Measurements from ENCODE around the gene NAA20.

Gene NAA20

GRCh38 chr20:20018366-20018765 lies 1.2 kb downstream of the NAA20 start:
- no peak for DNase-seq (ENCODE audit: low read depth in 3 of 3, low spot score in 1 of 3)

GRCh38 chr20:20019123-20019522 lies 2.0 kb downstream of the NAA20 start:
- DNase-seq (ENCODE audit: low read depth in 3 of 3, low spot score in 1 of 3) = no peak

- no peak for DNase-seq (ENCODE audit: low read depth in 3 of 3, low spot score in 1 of 3)
Measured at GRCh38 chr20:20020908-20021307, 3.7 kb downstream of the NAA20 start.

- no peak for DNase-seq (ENCODE audit: low read depth in 3 of 3, low spot score in 1 of 3)
Measured at GRCh38 chr20:20021835-20022234, 4.7 kb downstream of the NAA20 start.

GRCh38 chr20:20022498-20022897 lies 5.3 kb downstream of the NAA20 start:
- no peak for DNase-seq (ENCODE audit: low read depth in 3 of 3, low spot score in 1 of 3)

- DNase-seq (ENCODE audit: low read depth in 3 of 3, low spot score in 1 of 3) = no peak
Measured at GRCh38 chr20:20023395-20023794, 6.2 kb downstream of the NAA20 start.

- DNase-seq (ENCODE audit: low read depth in 3 of 3, low spot score in 1 of 3) = no peak
Measured at GRCh38 chr20:20024942-20025341, 7.8 kb downstream of the NAA20 start.

GRCh38 chr20:20027284-20027683 lies 10.1 kb downstream of the NAA20 start:
- DNase-seq (ENCODE audit: low read depth in 3 of 3, low spot score in 1 of 3) = no peak

GRCh38 chr20:20031790-20032189 lies 14.6 kb downstream of the NAA20 start:
- no peak for DNase-seq (ENCODE audit: low read depth in 3 of 3, low spot score in 1 of 3)

GRCh38 chr20:20034486-20034885 lies 17.3 kb downstream of the NAA20 start:
- no peak for DNase-seq (ENCODE audit: low read depth in 3 of 3, low spot score in 1 of 3)

GRCh38 chr20:20036756-20037155 lies 19.6 kb downstream of the NAA20 start:
- no peak for DNase-seq (ENCODE audit: low read depth in 3 of 3, low spot score in 1 of 3)

- DNase-seq (ENCODE audit: low read depth in 3 of 3, low spot score in 1 of 3) = no peak
Measured at GRCh38 chr20:20037960-20038359, 20.8 kb downstream of the NAA20 start.

- no peak for DNase-seq (ENCODE audit: low read depth in 3 of 3, low spot score in 1 of 3)
Measured at GRCh38 chr20:20038586-20038985, 21.4 kb downstream of the NAA20 start.

- DNase-seq (ENCODE audit: low read depth in 3 of 3, low spot score in 1 of 3) = no peak
Measured at GRCh38 chr20:20039752-20040387, 22.7 kb downstream of the NAA20 start.

- DNase-seq (ENCODE audit: low read depth in 3 of 3, low spot score in 1 of 3) = no peak
Measured at GRCh38 chr20:20051767-20052073, 34.6 kb downstream of the NAA20 start.

GRCh38 chr20:20052074-20052970 lies 35.2 kb downstream of the NAA20 start, which contains the start of the genes CFAP61 and CRNKL1:
Gene CFAP61 (plus strand): TSS chr20:20052532. CDS start chr20:20056654, 4,122 bp downstream.
Gene CRNKL1 (minus strand): TSS chr20:20052466. CDS start chr20:20052342, 124 bp downstream.
- DNase-seq (ENCODE audit: low read depth in 3 of 3, low spot score in 1 of 3) = peak; percentile 92 to 94 (median 93)

GRCh38 chr20:20060234-20060998 lies 43.3 kb downstream of the NAA20 start:
- no peak for DNase-seq (ENCODE audit: low read depth in 3 of 3, low spot score in 1 of 3)

GRCh38 chr20:20063941-20064702 lies 47.0 kb downstream of the NAA20 start:
- no peak for DNase-seq (ENCODE audit: low read depth in 3 of 3, low spot score in 1 of 3)

GRCh38 chr20:20065361-20065760 lies 48.2 kb downstream of the NAA20 start:
- DNase-seq (ENCODE audit: low read depth in 3 of 3, low spot score in 1 of 3) = no peak

GRCh38 chr20:20070871-20071726 lies 53.9 kb downstream of the NAA20 start:
- no peak for DNase-seq (ENCODE audit: low read depth in 3 of 3, low spot score in 1 of 3)

Measured in stimulated activated CD4-positive, alpha-beta T cell treated with anti-CD3 and anti-CD28 coated beads, TNF-alpha, amount 100 ng/mL, for 1 hour (primary cell).